ENCODE results near the gene CASZ1.

GRCh38 chr1:10652626-10653025 is 143.8 kb downstream of the CASZ1 start:
- TF ChIP-seq POLR2A (IDR thresholded peaks at IDR 0.05; ENCODE audit: low read depth, low read length) (no peak), CTCF (IDR thresholded peaks at IDR 0.05; ENCODE audit: extremely low read depth in 1 of 2, insufficient read depth in 1 of 2, low read depth in 1 of 2, low read length in 2 of 2) (no peak), POLR2AphosphoS5 (IDR thresholded peaks at IDR 0.05; ENCODE audit: insufficient read depth, low read depth, low read length) (no peak), MAX (IDR thresholded peaks at IDR 0.05; ENCODE audit: insufficient read depth, insufficient read length) (no peak), EZH2 (IDR thresholded peaks at IDR 0.05; ENCODE audit: borderline replicate concordance, low read depth, low read length, severe bottlenecking) (no peak), MYC (IDR thresholded peaks at IDR 0.05; ENCODE audit: low read depth, low read length) (no peak), FOS (IDR thresholded peaks at IDR 0.05; ENCODE audit: borderline replicate concordance, insufficient read depth, low read length) (no peak), JUN (IDR thresholded peaks at IDR 0.05; ENCODE audit: borderline replicate concordance, insufficient read depth, insufficient read length, low read depth) (no peak), GATA2 (IDR thresholded peaks at IDR 0.05; ENCODE audit: insufficient read depth, insufficient read length, low read depth, low read length) (no peak)
